ENCODE data around the gene NBEA.
"Not testable (repeated sequence)": the region's sequence is repeated elsewhere in the genome, so short reads cannot be mapped to it uniquely, and the experiment has no call there.

NBEA gene

GRCh38 chr13:35058585-35058984 is 116.5 kb downstream of the NBEA start:
- DNase-seq (ENCODE audit: low read depth, low spot score) = not testable (repeated sequence)

- no peak for DNase-seq (ENCODE audit: low read depth, low spot score)
These were observed 144.6 kb downstream of the NBEA start for GRCh38 chr13:35086667-35087066.

GRCh38 chr13:35092251-35092650 is 150.2 kb downstream of the NBEA start:
- no peak for DNase-seq (ENCODE audit: low read depth, low spot score)

GRCh38 chr13:35092751-35093150 is 150.7 kb downstream of the NBEA start:
- DNase-seq (ENCODE audit: low read depth, low spot score) = no peak

GRCh38 chr13:35093356-35093755 is 151.3 kb downstream of the NBEA start:
- no peak for DNase-seq (ENCODE audit: low read depth, low spot score)

GRCh38 chr13:35106771-35107170 is 164.7 kb downstream of the NBEA start:
- not testable (repeated sequence) for DNase-seq (ENCODE audit: low read depth, low spot score)

- no peak for DNase-seq (ENCODE audit: low read depth, low spot score)
These were observed 165.5 kb downstream of the NBEA start for GRCh38 chr13:35107535-35107934.

GRCh38 chr13:35113612-35114011 is 171.5 kb downstream of the NBEA start:
- not testable (repeated sequence) for DNase-seq (ENCODE audit: low read depth, low spot score)

GRCh38 chr13:35127466-35127865 is 185.4 kb downstream of the NBEA start:
- DNase-seq (ENCODE audit: low read depth, low spot score) = no peak

- DNase-seq (ENCODE audit: low read depth, low spot score) = no peak
These were observed 187.4 kb downstream of the NBEA start for GRCh38 chr13:35129500-35129899.

GRCh38 chr13:35131471-35131870 is 189.4 kb downstream of the NBEA start:
- DNase-seq (ENCODE audit: low read depth, low spot score) = no peak

- DNase-seq (ENCODE audit: low read depth, low spot score) = no peak
These were observed 194.5 kb downstream of the NBEA start for GRCh38 chr13:35136585-35136984.

- no peak for DNase-seq (ENCODE audit: low read depth, low spot score)
These were observed 197.5 kb downstream of the NBEA start for GRCh38 chr13:35139591-35139990.

GRCh38 chr13:35140321-35140720 is 198.3 kb downstream of the NBEA start:
- DNase-seq (ENCODE audit: low read depth, low spot score) = no peak

GRCh38 chr13:35140831-35141230 is 198.8 kb downstream of the NBEA start:
- DNase-seq (ENCODE audit: low read depth, low spot score) = no peak

- no peak for DNase-seq (ENCODE audit: low read depth, low spot score)
These were observed 201.1 kb downstream of the NBEA start for GRCh38 chr13:35143123-35143522.

GRCh38 chr13:35144166-35144890 is 202.3 kb downstream of the NBEA start:
- DNase-seq (ENCODE audit: low read depth, low spot score) = peak; percentile 36

GRCh38 chr13:35146686-35147085 is 204.6 kb downstream of the NBEA start:
- DNase-seq (ENCODE audit: low read depth, low spot score) = peak; percentile 10

- DNase-seq (ENCODE audit: low read depth, low spot score) = peak; percentile 77
These were observed 215.2 kb downstream of the NBEA start for GRCh38 chr13:35157143-35157755.

- no peak for DNase-seq (ENCODE audit: low read depth, low spot score)
These were observed 217.0 kb downstream of the NBEA start for GRCh38 chr13:35159041-35159440.

GRCh38 chr13:35160896-35161295 is 218.8 kb downstream of the NBEA start:
- DNase-seq (ENCODE audit: low read depth, low spot score) = no peak

- DNase-seq (ENCODE audit: low read depth, low spot score) = no peak
These were observed 220.3 kb downstream of the NBEA start for GRCh38 chr13:35162420-35162819.

GRCh38 chr13:35163674-35164073 is 221.6 kb downstream of the NBEA start:
- no peak for DNase-seq (ENCODE audit: low read depth, low spot score)
